GM23338 (cell line): ENCODE measurements around the gene GEN1. TPM values are rescaled to one million over a fixed set of nuclear protein-coding genes. Genes with fewer than 3 reads are reported as not detected.

ENCODE experiments used
- ATAC-seq: fragments of 200-7000 bp; cut with Tn5 transposase; 3 replicates; pipeline ENCODE4 v1.9.1; 2020
- DNase-seq: peaks from one replicate; pipeline ENCODE4 v3.0.0-alpha.2; 2015; ENCODE audit warnings: low spot score
- H2AFZ ChIP-seq: fragments of 200-600 bp; sonication (generic); 2 replicates; pipeline ENCODE4 v1.8.0; 2016; ENCODE audit warnings: antibody characterized with exemption, mild to moderate bottlenecking, moderate library complexity
- H3F3A ChIP-seq: fragments of 200-600 bp; sonication (generic); replicated peaks from 2 replicates; pipeline ENCODE4 v1.8.0; 2017; ENCODE audit warnings: antibody characterized with exemption, mixed run types, low read depth
- H3K27ac ChIP-seq: fragments of 200-600 bp; sonication (generic); 2 replicates; pipeline ENCODE4 v1.6.1; 2016; ENCODE audit warnings: low read depth
- H3K27me3 ChIP-seq: fragments of 200-600 bp; sonication (generic); 2 replicates; pipeline ENCODE4 v1.8.0; 2016; ENCODE audit warnings: mild to moderate bottlenecking, mixed run types, moderate library complexity; ENCODE audit not compliant: insufficient read depth
- H3K36me3 ChIP-seq: fragments of 200-600 bp; sonication (generic); 2 replicates; pipeline ENCODE4 v1.8.0; 2016; ENCODE audit warnings: mild to moderate bottlenecking; ENCODE audit not compliant: insufficient read depth
- H3K4me1 ChIP-seq: fragments of 200-600 bp; sonication (generic); 2 replicates; pipeline ENCODE4 v1.8.0; 2016; ENCODE audit warnings: mild to moderate bottlenecking, moderate library complexity; ENCODE audit not compliant: insufficient read depth
- H3K4me2 ChIP-seq: fragments of 200-600 bp; sonication (generic); 2 replicates; pipeline ENCODE4 v1.7.1; 2017; ENCODE audit warnings: mixed run types
- H3K4me3 ChIP-seq: fragments of 200-600 bp; sonication (generic); 2 replicates; pipeline ENCODE4 v1.6.1; 2016; ENCODE audit warnings: mixed run types
- H3K79me2 ChIP-seq: fragments of 200-600 bp; sonication (generic); replicated peaks from 2 replicates; pipeline ENCODE4 v1.8.0; 2017; ENCODE audit warnings: mild to moderate bottlenecking; ENCODE audit not compliant: insufficient read depth
- H3K9me2 ChIP-seq: fragments of 200-600 bp; sonication (generic); 2 replicates; pipeline ENCODE4 v1.8.0; 2017; ENCODE audit not compliant: insufficient read depth
- H4K20me1 ChIP-seq: fragments of 200-600 bp; sonication (generic); replicated peaks from 2 replicates; pipeline ENCODE4 v1.8.0; 2017; ENCODE audit warnings: mild to moderate bottlenecking; ENCODE audit not compliant: insufficient read depth
- H3K27ac Mint-ChIP-seq: 2 replicates; pipeline ENCODE4 v1.8.0; 2020; ENCODE audit warnings: inconsistent platforms, mild to moderate bottlenecking, moderate library complexity, mixed read lengths
- H3K27me3 Mint-ChIP-seq: 3 replicates; pipeline ENCODE4 v1.8.0; 2022; ENCODE audit warnings: low read depth, mild to moderate bottlenecking, moderate library complexity, mixed read lengths, inconsistent platforms; ENCODE audit not compliant: insufficient read depth, poor library complexity
- H3K36me3 Mint-ChIP-seq: 3 replicates; pipeline ENCODE4 v1.8.0; 2021; ENCODE audit warnings: low read depth, mild to moderate bottlenecking, inconsistent platforms, moderate library complexity, mixed read lengths
- H3K4me1 Mint-ChIP-seq: 3 replicates; pipeline ENCODE4 v1.8.0; 2020; ENCODE audit warnings: mild to moderate bottlenecking, inconsistent platforms, mixed read lengths
- H3K4me3 Mint-ChIP-seq: 3 replicates; pipeline ENCODE4 v1.8.0; 2021; ENCODE audit warnings: moderate library complexity, mild to moderate bottlenecking, inconsistent platforms, mixed read lengths
- H3K9me3 Mint-ChIP-seq: 3 replicates; pipeline ENCODE4 v1.8.0; 2020; ENCODE audit warnings: moderate library complexity, mild to moderate bottlenecking, inconsistent platforms, mixed read lengths
- CREB1 ChIP-seq: fragments of 250-450 bp; sonication (Bioruptor Pico); IDR thresholded peaks from 2 replicates; pipeline ENCODE4 v1.5.0; 2020; ENCODE audit warnings: low read depth, mild to moderate bottlenecking, moderate library complexity
- EZH2 ChIP-seq: fragments of 200-600 bp; sonication (generic); IDR thresholded peaks from one replicate; pipeline ENCODE4 v1.8.0; 2017; ENCODE audit warnings: antibody characterized with exemption, mild to moderate bottlenecking, low read depth; ENCODE audit not compliant: unreplicated experiment
- EZH2phosphoT487 ChIP-seq: fragments of 200-600 bp; sonication (generic); IDR thresholded peaks from one replicate; pipeline ENCODE4 v1.8.1; 2018; ENCODE audit warnings: antibody characterized with exemption; ENCODE audit not compliant: unreplicated experiment
- JUNB ChIP-seq: IDR thresholded peaks from one replicate; pipeline ENCODE4 v1.6.1; 2016; ENCODE audit warnings: antibody characterized with exemption; ENCODE audit not compliant: unreplicated experiment
- NANOG ChIP-seq: IDR thresholded peaks from 2 replicates; pipeline ENCODE4 v1.6.1; 2016; ENCODE audit warnings: antibody characterized with exemption, borderline replicate concordance
- POLR2AphosphoS5 ChIP-seq: IDR thresholded peaks from 2 replicates; pipeline ENCODE4 v1.6.1; 2016; ENCODE audit warnings: antibody characterized with exemption, low read depth
- REST ChIP-seq: IDR thresholded peaks from one replicate; pipeline ENCODE4 v1.6.1; 2018; ENCODE audit warnings: antibody characterized with exemption; ENCODE audit not compliant: unreplicated experiment
- ZNF114 ChIP-seq: fragments of 250-450 bp; sonication (Bioruptor Pico); IDR thresholded peaks from 2 replicates; pipeline ENCODE4 v1.5.0; 2020; ENCODE audit warnings: mild to moderate bottlenecking, moderate library complexity
- long read RNA-seq: library from polyadenylated mRNA; unstranded; transcript quantifications from one replicate; pipeline ENCODE4 v2.0.0, GENCODE V29; 2020; ENCODE audit not compliant: unreplicated experiment
- polyA plus RNA-seq: library from polyadenylated mRNA; unstranded; fragments of >200 nt; fragmentation: Nextera tagmentation; extraction: Ambion mirVana; gene quantifications from 2 replicates; pipeline ENCODE4 v1.2.1, GENCODE V29; 2016
- total RNA-seq: library from RNA; depleted of rRNA; stranded (reverse); fragments of >200 nt; shearing (Covaris generic); gene quantifications from 2 replicates; pipeline ENCODE4 v1.2.3, GENCODE V29; 2014; rRNA removed

Gene GEN1
- 25.2 and 43.3 TPM in 2 replicates for total RNA-seq
- 9.8 and 14.2 TPM in 2 replicates for polyA plus RNA-seq
- long read RNA-seq, full-length matches to known transcripts, result 2 of 5 reads
- long read RNA-seq, partial matches to known transcripts, result 1 of 5 reads
- long read RNA-seq, other reads (novel, unspliced or antisense), result 2 of 5 reads

- H3K27me3 ChIP-seq, result no peaks in the 10 kb centered on the region
- H3K4me3 Mint-ChIP-seq, result peak within 1 kb of the TSS; percentile 92
- no peaks in the 10 kb centered on the region for H3K36me3 ChIP-seq
- H3K4me1 ChIP-seq, result peaks cover 50% of the 10 kb centered on the region
- H3F3A ChIP-seq, result no peaks in the 10 kb centered on the region
- peaks cover 3% of the 10 kb centered on the region; the same call in 1 of the 3 replicates for H3K36me3 Mint-ChIP-seq
- peak; percentile 86 for ATAC-seq
- peaks cover 90% of the 10 kb centered on the region for H3K79me2 ChIP-seq
- peak within 1 kb of the TSS; percentile 85 for H3K4me3 ChIP-seq
- peak within 1 kb of the TSS; percentile 94 for H3K27ac ChIP-seq
- peak; percentile 91 for DNase-seq
- peak within 1 kb of the TSS; percentile 98 for H3K27ac Mint-ChIP-seq
- peak within 1 kb of the TSS; percentile 67 for H2AFZ ChIP-seq
- peaks cover 3% of the 10 kb centered on the region; the same call in 1 of the 2 replicates for H4K20me1 ChIP-seq
- H3K9me3 Mint-ChIP-seq, result no peaks in the 10 kb centered on the region
- peaks cover 27% of the 10 kb centered on the region for H3K4me1 Mint-ChIP-seq
- H3K4me2 ChIP-seq, result peak within 1 kb of the TSS; percentile 91
- TF ChIP-seq POLR2AphosphoS5 (peak; percentile 63; the same call in 1 of the 2 replicates), NANOG (no peak)
- no peaks in the 10 kb centered on the region for H3K9me2 ChIP-seq
- H3K27me3 Mint-ChIP-seq, result peaks cover 3% of the 10 kb centered on the region
These were observed at the start of gene GEN1, which contains the start of gene SMC6 for GRCh38 chr2:17753803-17754663. Gene GEN1, plus strand, starts transcription at chr2:17754138. Its CDS starts 5,806 bp downstream, at chr2:17759944. Gene SMC6, minus strand, starts transcription at chr2:17753810. Its CDS starts 7,864 bp downstream, at chr2:17745946.

DNA sequence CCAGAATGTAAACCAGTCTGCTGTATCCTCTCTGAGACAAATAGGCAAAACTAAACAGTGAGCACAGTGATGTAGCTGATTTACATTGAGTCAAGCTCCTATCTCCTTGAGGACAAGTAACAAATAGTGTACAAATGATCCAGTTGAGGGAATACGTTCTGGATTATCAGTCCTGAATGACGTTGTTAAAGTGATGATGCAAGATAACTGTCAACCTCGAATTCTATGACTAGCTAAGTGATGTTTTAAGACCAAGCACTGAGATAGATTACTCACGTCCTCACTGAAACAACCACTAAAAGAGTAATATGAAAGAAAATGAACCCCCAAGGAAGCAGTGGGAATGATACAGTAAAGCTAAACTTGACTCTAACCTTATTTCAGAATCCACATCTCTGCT is 47.1 kb upstream of the GEN1 start:
- H3K27me3 Mint-ChIP-seq, result no peaks in the 10 kb centered on the region
- Histone ChIP-seq H3K79me2 (no peaks in the 10 kb centered on the region), H3K27me3 (no peaks in the 10 kb centered on the region), H4K20me1 (no peaks in the 10 kb centered on the region; the same call in 1 of the 2 replicates), H3K4me2 (no peak overlapping the region), H2AFZ (no peak overlapping the region), H3K36me3 (peaks cover 27% of the 10 kb centered on the region; the same call in 1 of the 2 replicates), H3K9me2 (no peaks in the 10 kb centered on the region), H3F3A (no peaks in the 10 kb centered on the region), H3K27ac (no peak overlapping the region), H3K4me1 (no peaks in the 10 kb centered on the region), H3K4me3 (no peak overlapping the region)
- TF ChIP-seq POLR2AphosphoS5 (no peak), CREB1 (CRISPR knock-in tag) (no peak), JUNB (no peak), EZH2phosphoT487 (no peak), EZH2 (no peak), REST (no peak), ZNF114 (no peak), NANOG (no peak)
- H3K36me3 Mint-ChIP-seq, result peaks cover 42% of the 10 kb centered on the region
- ATAC-seq (no peak), DNase-seq (no peak)
- H3K9me3 Mint-ChIP-seq, result no peaks in the 10 kb centered on the region
- H3K27ac Mint-ChIP-seq, result no peak overlapping the region
- H3K4me1 Mint-ChIP-seq, result no peaks in the 10 kb centered on the region
- H3K4me3 Mint-ChIP-seq, result no peak overlapping the region
